ENCODE results near the gene TP53INP2. TPM values are rescaled to one million over a fixed set of nuclear protein-coding genes. Genes with fewer than 3 reads are reported as not detected.

TP53INP2 gene
- polyA plus RNA-seq, 1 of the 3 experiments (the other 2 are of a cell fraction), result 6.4 TPM

DNA sequence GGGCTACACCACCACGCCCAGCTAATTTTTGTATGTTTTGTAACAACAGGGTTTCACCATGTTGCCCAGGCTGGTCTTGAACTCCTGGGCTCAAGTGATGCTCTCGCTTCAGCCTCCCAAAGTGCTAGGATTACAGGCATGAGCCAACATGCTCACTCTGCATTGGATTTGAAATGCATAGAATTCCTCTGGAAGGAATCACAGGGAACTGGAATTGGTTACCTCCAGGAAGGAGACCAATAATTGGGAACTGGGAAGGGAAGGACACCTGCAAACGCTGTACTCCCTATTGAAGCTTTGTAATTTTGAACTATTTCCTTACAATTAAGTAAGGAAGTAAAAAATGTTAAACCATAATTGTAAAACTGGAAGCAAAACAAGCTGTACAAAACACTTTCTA is 12.3 kb upstream of the TP53INP2 start:
- H3K4me1 ChIP-seq (ENCODE audit: control insufficient read depth in 1 of 2, insufficient read depth in 2 of 2, low read depth in 1 of 2, low read length in 1 of 2), result peaks cover 0 to 2% of the 10 kb centered on the region in 2 experiments; a peak in 1 of 4 replicates
- no peaks in the 10 kb centered on the region for H3K9me3 ChIP-seq
- H3K36me3 ChIP-seq (replicated peaks in 1 of 2; ENCODE audit: control insufficient read depth in 1 of 2, insufficient read depth in 2 of 2, low read length in 1 of 2), result no peaks in the 10 kb centered on the region
- H2AFZ ChIP-seq (ENCODE audit: low read depth), result no peak overlapping the region
- CTCF ChIA-PET, result no interaction called here
- no peak overlapping the region for H3K4me3 ChIP-seq (ENCODE audit: low read depth in 2 of 2, low read length in 1 of 2)
- POLR2A ChIA-PET, result no interaction called here
- H3K9ac ChIP-seq, result no peak overlapping the region
- H4K20me1 ChIP-seq (ENCODE audit: insufficient read depth), result no peaks in the 10 kb centered on the region
- no peaks in the 10 kb centered on the region for H3F3A ChIP-seq (replicated peaks; ENCODE audit: insufficient read depth)
- H3K9me2 ChIP-seq, result no peaks in the 10 kb centered on the region
- 53% methylated on average over 3 of the region's 3 CpGs for WGBS (ENCODE audit: low lambda C conversion rate)
- H3K27ac ChIP-seq (ENCODE audit: low read depth in 2 of 2, low read length in 1 of 2), result no peak overlapping the region
- TF ChIP-seq FOXJ3 (CRISPR knock-in tag; IDR thresholded peaks at IDR 0.05) (no peak), RXRA (IDR thresholded peaks at IDR 0.05; ENCODE audit: borderline replicate concordance, low read depth) (no peak), POLR2AphosphoS5 (IDR thresholded peaks at IDR 0.05; ENCODE audit: low read depth, low read length) (no peak), ELF1 (IDR thresholded peaks at IDR 0.05) (no peak), NFIC (IDR thresholded peaks at IDR 0.05; ENCODE audit: borderline replicate concordance) (no peak), CHD2 (IDR thresholded peaks at IDR 0.05; ENCODE audit: low read length, partially characterized antibody) (no peak)
- TF ChIP-seq, protein P1, sequence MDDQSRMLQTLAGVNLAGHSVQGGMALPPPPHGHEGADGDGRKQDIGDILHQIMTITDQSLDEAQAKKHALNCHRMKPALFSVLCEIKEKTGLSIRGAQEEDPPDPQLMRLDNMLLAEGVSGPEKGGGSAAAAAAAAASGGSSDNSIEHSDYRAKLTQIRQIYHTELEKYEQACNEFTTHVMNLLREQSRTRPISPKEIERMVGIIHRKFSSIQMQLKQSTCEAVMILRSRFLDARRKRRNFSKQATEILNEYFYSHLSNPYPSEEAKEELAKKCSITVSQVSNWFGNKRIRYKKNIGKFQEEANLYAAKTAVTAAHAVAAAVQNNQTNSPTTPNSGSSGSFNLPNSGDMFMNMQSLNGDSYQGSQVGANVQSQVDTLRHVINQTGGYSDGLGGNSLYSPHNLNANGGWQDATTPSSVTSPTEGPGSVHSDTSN (IDR thresholded peaks at IDR 0.05), result no peak
- no peaks in the 10 kb centered on the region for H3K27me3 ChIP-seq (ENCODE audit: insufficient read depth)
- no peaks in the 10 kb centered on the region for H3K79me2 ChIP-seq (ENCODE audit: insufficient read depth)
- H3K4me2 ChIP-seq, result no peak overlapping the region
- DNase-seq, result no peak

DNA sequence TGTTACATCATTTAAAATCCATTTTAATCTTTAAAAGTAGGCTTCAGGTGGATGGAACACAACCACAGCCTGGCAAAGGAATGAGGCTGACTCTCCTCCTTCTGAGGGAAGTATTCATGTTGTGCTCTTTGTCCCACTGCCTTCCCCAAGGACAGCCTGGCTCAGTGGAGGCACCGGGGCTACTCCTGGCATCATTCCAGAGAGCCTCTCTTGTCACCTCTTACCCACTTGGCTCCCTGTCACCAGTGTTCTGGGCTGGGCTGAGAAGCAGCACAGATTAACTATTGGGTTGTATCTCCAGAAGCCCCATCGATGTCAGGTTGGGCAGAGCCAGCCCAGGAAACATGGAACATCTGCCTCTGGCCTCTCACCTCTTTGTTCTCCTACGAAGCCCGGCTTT is 10.7 kb upstream of the TP53INP2 start:
- Histone ChIP-seq H3K4me3 (ENCODE audit: low read depth in 2 of 2, low read length in 1 of 2) (no peak overlapping the region), H3K36me3 (replicated peaks in 1 of 2; ENCODE audit: control insufficient read depth in 1 of 2, insufficient read depth in 2 of 2, low read length in 1 of 2) (no peaks in the 10 kb centered on the region), H2AFZ (ENCODE audit: low read depth) (no peak overlapping the region), H3K9ac (no peak overlapping the region), H3K27me3 (ENCODE audit: insufficient read depth) (no peaks in the 10 kb centered on the region), H3K4me1 (ENCODE audit: control insufficient read depth in 1 of 2, insufficient read depth in 2 of 2, low read depth in 1 of 2, low read length in 1 of 2) (peaks cover 0 to 2% of the 10 kb centered on the region in 2 experiments; a peak in 1 of 4 replicates), H3K79me2 (ENCODE audit: insufficient read depth) (no peaks in the 10 kb centered on the region), H3K9me2 (no peaks in the 10 kb centered on the region), H3K4me2 (no peak overlapping the region), H3F3A (replicated peaks; ENCODE audit: insufficient read depth) (no peaks in the 10 kb centered on the region), H3K27ac (ENCODE audit: low read depth in 2 of 2, low read length in 1 of 2) (no peak overlapping the region), H4K20me1 (ENCODE audit: insufficient read depth) (no peaks in the 10 kb centered on the region), H3K9me3 (no peaks in the 10 kb centered on the region)
- no peak for DNase-seq
- POLR2A ChIA-PET, result no interaction called here
- WGBS (ENCODE audit: low lambda C conversion rate), result 26% methylated on average over 4 of the region's 4 CpGs
- CTCF ChIA-PET, result interaction anchor here (0.7 kb wide), 1 partner anchor 13 kb away, joined by 5 read pairs; no protein-coding TSS in a partner anchor
- TF ChIP-seq YY1 (IDR thresholded peaks at IDR 0.05; ENCODE audit: low read depth) (no peak), EZH2phosphoT487 (IDR thresholded peaks at IDR 0.05; ENCODE audit: borderline replicate concordance, low read depth) (no peak), FOSL2 (IDR thresholded peaks at IDR 0.05; ENCODE audit: borderline replicate concordance, low read depth) (no peak), RFX5 (IDR thresholded peaks at IDR 0.05; ENCODE audit: low read length) (no peak), SIN3A (IDR thresholded peaks at IDR 0.05; ENCODE audit: borderline replicate concordance, low read depth, low read length) (no peak), JUND (IDR thresholded peaks at IDR 0.05) (no peak), ELF1 (IDR thresholded peaks at IDR 0.05) (no peak), TCF12 (IDR thresholded peaks at IDR 0.05) (no peak)
- TF ChIP-seq, protein P2, sequence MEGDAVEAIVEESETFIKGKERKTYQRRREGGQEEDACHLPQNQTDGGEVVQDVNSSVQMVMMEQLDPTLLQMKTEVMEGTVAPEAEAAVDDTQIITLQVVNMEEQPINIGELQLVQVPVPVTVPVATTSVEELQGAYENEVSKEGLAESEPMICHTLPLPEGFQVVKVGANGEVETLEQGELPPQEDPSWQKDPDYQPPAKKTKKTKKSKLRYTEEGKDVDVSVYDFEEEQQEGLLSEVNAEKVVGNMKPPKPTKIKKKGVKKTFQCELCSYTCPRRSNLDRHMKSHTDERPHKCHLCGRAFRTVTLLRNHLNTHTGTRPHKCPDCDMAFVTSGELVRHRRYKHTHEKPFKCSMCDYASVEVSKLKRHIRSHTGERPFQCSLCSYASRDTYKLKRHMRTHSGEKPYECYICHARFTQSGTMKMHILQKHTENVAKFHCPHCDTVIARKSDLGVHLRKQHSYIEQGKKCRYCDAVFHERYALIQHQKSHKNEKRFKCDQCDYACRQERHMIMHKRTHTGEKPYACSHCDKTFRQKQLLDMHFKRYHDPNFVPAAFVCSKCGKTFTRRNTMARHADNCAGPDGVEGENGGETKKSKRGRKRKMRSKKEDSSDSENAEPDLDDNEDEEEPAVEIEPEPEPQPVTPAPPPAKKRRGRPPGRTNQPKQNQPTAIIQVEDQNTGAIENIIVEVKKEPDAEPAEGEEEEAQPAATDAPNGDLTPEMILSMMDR (IDR thresholded peaks at IDR 0.05), result no peak
- TF ChIP-seq, protein P3, sequence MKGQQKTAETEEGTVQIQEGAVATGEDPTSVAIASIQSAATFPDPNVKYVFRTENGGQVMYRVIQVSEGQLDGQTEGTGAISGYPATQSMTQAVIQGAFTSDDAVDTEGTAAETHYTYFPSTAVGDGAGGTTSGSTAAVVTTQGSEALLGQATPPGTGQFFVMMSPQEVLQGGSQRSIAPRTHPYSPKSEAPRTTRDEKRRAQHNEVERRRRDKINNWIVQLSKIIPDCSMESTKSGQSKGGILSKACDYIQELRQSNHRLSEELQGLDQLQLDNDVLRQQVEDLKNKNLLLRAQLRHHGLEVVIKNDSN (IDR thresholded peaks at IDR 0.05; ENCODE audit: borderline replicate concordance, low read depth), result no peak
- TF ChIP-seq, protein P4, sequence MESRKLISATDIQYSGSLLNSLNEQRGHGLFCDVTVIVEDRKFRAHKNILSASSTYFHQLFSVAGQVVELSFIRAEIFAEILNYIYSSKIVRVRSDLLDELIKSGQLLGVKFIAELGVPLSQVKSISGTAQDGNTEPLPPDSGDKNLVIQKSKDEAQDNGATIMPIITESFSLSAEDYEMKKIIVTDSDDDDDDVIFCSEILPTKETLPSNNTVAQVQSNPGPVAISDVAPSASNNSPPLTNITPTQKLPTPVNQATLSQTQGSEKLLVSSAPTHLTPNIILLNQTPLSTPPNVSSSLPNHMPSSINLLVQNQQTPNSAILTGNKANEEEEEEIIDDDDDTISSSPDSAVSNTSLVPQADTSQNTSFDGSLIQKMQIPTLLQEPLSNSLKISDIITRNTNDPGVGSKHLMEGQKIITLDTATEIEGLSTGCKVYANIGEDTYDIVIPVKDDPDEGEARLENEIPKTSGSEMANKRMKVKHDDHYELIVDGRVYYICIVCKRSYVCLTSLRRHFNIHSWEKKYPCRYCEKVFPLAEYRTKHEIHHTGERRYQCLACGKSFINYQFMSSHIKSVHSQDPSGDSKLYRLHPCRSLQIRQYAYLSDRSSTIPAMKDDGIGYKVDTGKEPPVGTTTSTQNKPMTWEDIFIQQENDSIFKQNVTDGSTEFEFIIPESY (IDR thresholded peaks at IDR 0.05; ENCODE audit: borderline replicate concordance, low read depth), result no peak
- TF ChIP-seq, protein P5, sequence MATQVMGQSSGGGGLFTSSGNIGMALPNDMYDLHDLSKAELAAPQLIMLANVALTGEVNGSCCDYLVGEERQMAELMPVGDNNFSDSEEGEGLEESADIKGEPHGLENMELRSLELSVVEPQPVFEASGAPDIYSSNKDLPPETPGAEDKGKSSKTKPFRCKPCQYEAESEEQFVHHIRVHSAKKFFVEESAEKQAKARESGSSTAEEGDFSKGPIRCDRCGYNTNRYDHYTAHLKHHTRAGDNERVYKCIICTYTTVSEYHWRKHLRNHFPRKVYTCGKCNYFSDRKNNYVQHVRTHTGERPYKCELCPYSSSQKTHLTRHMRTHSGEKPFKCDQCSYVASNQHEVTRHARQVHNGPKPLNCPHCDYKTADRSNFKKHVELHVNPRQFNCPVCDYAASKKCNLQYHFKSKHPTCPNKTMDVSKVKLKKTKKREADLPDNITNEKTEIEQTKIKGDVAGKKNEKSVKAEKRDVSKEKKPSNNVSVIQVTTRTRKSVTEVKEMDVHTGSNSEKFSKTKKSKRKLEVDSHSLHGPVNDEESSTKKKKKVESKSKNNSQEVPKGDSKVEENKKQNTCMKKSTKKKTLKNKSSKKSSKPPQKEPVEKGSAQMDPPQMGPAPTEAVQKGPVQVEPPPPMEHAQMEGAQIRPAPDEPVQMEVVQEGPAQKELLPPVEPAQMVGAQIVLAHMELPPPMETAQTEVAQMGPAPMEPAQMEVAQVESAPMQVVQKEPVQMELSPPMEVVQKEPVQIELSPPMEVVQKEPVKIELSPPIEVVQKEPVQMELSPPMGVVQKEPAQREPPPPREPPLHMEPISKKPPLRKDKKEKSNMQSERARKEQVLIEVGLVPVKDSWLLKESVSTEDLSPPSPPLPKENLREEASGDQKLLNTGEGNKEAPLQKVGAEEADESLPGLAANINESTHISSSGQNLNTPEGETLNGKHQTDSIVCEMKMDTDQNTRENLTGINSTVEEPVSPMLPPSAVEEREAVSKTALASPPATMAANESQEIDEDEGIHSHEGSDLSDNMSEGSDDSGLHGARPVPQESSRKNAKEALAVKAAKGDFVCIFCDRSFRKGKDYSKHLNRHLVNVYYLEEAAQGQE (IDR thresholded peaks at IDR 0.05; ENCODE audit: low read depth, low read length), result no peak
